Muscle layer of duodenum (tissue), 2 donors: ENCODE measurements around the gene FBXO34.
A peak's percentile ranks its signal among the peaks of the same experiment; 100 is the strongest.

ENCODE experiments used
- H3K27ac ChIP-seq: one replicate; pipeline ENCODE4 v1.7.0; 2013; ENCODE audit warnings: mild to moderate bottlenecking, low read length
- H3K27me3 ChIP-seq: one replicate; pipeline ENCODE4 v1.7.0; 2013; ENCODE audit warnings: low read depth, mild to moderate bottlenecking, control low read depth, low read length
- H3K36me3 ChIP-seq, 2 donors: one replicate each; pipeline ENCODE4 v1.7.0; 2013; ENCODE audit warnings: low read length in 2 of 2, control low read depth in 1 of 2, mild to moderate bottlenecking in 1 of 2; ENCODE audit not compliant: insufficient read depth in 2 of 2, control insufficient read depth in 1 of 2
- H3K4me1 ChIP-seq, 2 donors: one replicate each; pipeline ENCODE4 v1.7.0; 2013; ENCODE audit warnings: low read length in 2 of 2, mild to moderate bottlenecking in 2 of 2, control low read depth in 1 of 2, moderate library complexity in 1 of 2; ENCODE audit not compliant: insufficient read depth in 2 of 2, control insufficient read depth in 1 of 2
- H3K4me3 ChIP-seq, 2 donors: one replicate each; pipeline ENCODE4 v1.7.0; 2013; ENCODE audit warnings: low read length in 2 of 2, low read depth in 1 of 2, mild to moderate bottlenecking in 1 of 2
- H3K9me3 ChIP-seq, 2 donors: one replicate each; pipeline ENCODE4 v1.7.0; 2013; ENCODE audit warnings: low read length in 2 of 2, control low read depth in 1 of 2, mild to moderate bottlenecking in 1 of 2; ENCODE audit not compliant: control insufficient read depth in 1 of 2
- donor health status: healthy.

FBXO34 gene

GRCh38 chr14:55243813-55244212 lies 27.4 kb upstream of the FBXO34 start:
- Histone ChIP-seq H3K4me1 (no peaks in the 10 kb centered on the region), H3K27me3 (peaks cover 3% of the 10 kb centered on the region), H3K9me3 (no peaks in the 10 kb centered on the region), H3K27ac (no peak overlapping the region), H3K36me3 (no peaks in the 10 kb centered on the region), H3K4me3 (no peak overlapping the region)

GRCh38 chr14:55245657-55246268 lies 25.5 kb upstream of the FBXO34 start:
- H3K27ac ChIP-seq: no peak overlapping the region
- H3K36me3 ChIP-seq: no peaks in the 10 kb centered on the region
- no peak overlapping the region for H3K4me3 ChIP-seq
- peaks cover 3% of the 10 kb centered on the region for H3K27me3 ChIP-seq
- H3K4me1 ChIP-seq: no peaks in the 10 kb centered on the region
- no peaks in the 10 kb centered on the region for H3K9me3 ChIP-seq

- H3K9me3 ChIP-seq: no peaks in the 10 kb centered on the region
- H3K36me3 ChIP-seq: no peaks in the 10 kb centered on the region
- H3K27ac ChIP-seq: no peak overlapping the region
- H3K4me3 ChIP-seq: no peak overlapping the region
- no peaks in the 10 kb centered on the region for H3K27me3 ChIP-seq
- no peaks in the 10 kb centered on the region for H3K4me1 ChIP-seq
Observed at GRCh38 chr14:55248411-55248810, 22.8 kb upstream of the FBXO34 start.

- no peaks in the 10 kb centered on the region for H3K27me3 ChIP-seq
Observed at GRCh38 chr14:55249423-55249822, 21.8 kb upstream of the FBXO34 start.

GRCh38 chr14:55253276-55253675 lies 17.9 kb upstream of the FBXO34 start:
- H3K27me3 ChIP-seq: no peaks in the 10 kb centered on the region
- H3K4me1 ChIP-seq: no peaks in the 10 kb centered on the region
- no peaks in the 10 kb centered on the region for H3K36me3 ChIP-seq
- H3K9me3 ChIP-seq: no peaks in the 10 kb centered on the region
- H3K4me3 ChIP-seq: no peak overlapping the region
- H3K27ac ChIP-seq: no peak overlapping the region

More at GRCh38 chr14:55249423-55249822, 21.8 kb upstream of the FBXO34 start:
- H3K27ac ChIP-seq: no peak overlapping the region
- no peak overlapping the region for H3K4me3 ChIP-seq
- no peaks in the 10 kb centered on the region for H3K4me1 ChIP-seq
- H3K9me3 ChIP-seq: no peaks in the 10 kb centered on the region
- no peaks in the 10 kb centered on the region for H3K36me3 ChIP-seq

- no peaks in the 10 kb centered on the region for H3K27me3 ChIP-seq
- no peaks in the 10 kb centered on the region for H3K4me1 ChIP-seq
- H3K4me3 ChIP-seq: no peak overlapping the region
- no peak overlapping the region for H3K27ac ChIP-seq
- H3K36me3 ChIP-seq: no peaks in the 10 kb centered on the region
- no peaks in the 10 kb centered on the region for H3K9me3 ChIP-seq
Observed at GRCh38 chr14:55254581-55254980, 16.6 kb upstream of the FBXO34 start.

- H3K27ac ChIP-seq: no peak overlapping the region
- H3K4me3 ChIP-seq: no peak overlapping the region
- H3K4me1 ChIP-seq: no peaks in the 10 kb centered on the region
Observed at GRCh38 chr14:55255979-55256378, 15.2 kb upstream of the FBXO34 start.

GRCh38 chr14:55256586-55256985 lies 14.6 kb upstream of the FBXO34 start:
- Histone ChIP-seq H3K36me3 (no peaks in the 10 kb centered on the region), H3K4me1 (no peaks in the 10 kb centered on the region), H3K27ac (no peak overlapping the region), H3K27me3 (no peaks in the 10 kb centered on the region), H3K4me3 (no peak overlapping the region), H3K9me3 (no peaks in the 10 kb centered on the region)

More at GRCh38 chr14:55255979-55256378, 15.2 kb upstream of the FBXO34 start:
- Histone ChIP-seq H3K9me3 (no peaks in the 10 kb centered on the region), H3K27me3 (no peaks in the 10 kb centered on the region), H3K36me3 (no peaks in the 10 kb centered on the region)

- Histone ChIP-seq H3K27ac (no peak overlapping the region), H3K4me1 (no peaks in the 10 kb centered on the region), H3K27me3 (no peaks in the 10 kb centered on the region), H3K9me3 (no peaks in the 10 kb centered on the region), H3K36me3 (no peaks in the 10 kb centered on the region), H3K4me3 (no peak overlapping the region)
Observed at GRCh38 chr14:55265197-55265596, 6.0 kb upstream of the FBXO34 start.

GRCh38 chr14:55267820-55268219 lies 3.4 kb upstream of the FBXO34 start:
- no peaks in the 10 kb centered on the region for H3K27me3 ChIP-seq
- no peak overlapping the region for H3K4me3 ChIP-seq
- H3K27ac ChIP-seq: no peak overlapping the region
- H3K36me3 ChIP-seq: no peaks in the 10 kb centered on the region
- H3K4me1 ChIP-seq: peaks cover 0 to 4% of the 10 kb centered on the region in 2 donors
- H3K9me3 ChIP-seq: no peaks in the 10 kb centered on the region

- Histone ChIP-seq H3K4me3 (peak overlapping the region; percentile 81 to 90), H3K36me3 (no peaks in the 10 kb centered on the region), H3K27me3 (no peaks in the 10 kb centered on the region), H3K4me1 (peaks cover 3 to 27% of the 10 kb centered on the region in 2 donors), H3K9me3 (no peaks in the 10 kb centered on the region), H3K27ac (peak overlapping the region; percentile 86)
Observed at GRCh38 chr14:55271572-55272298, 514 bp downstream of the FBXO34 start.
